GM18526 (cell line): Measurements from ENCODE around the gene CABLES2.

Experiments used
- POLR2A ChIP-seq: IDR thresholded peaks from 3 replicates; pipeline ENCODE4 v1.6.1; 2011; ENCODE audit not compliant: insufficient read length; ENCODE audit errors: extremely low read depth

The CABLES2 gene

GRCh38 chr20:62404761-62405107, 2.4 kb downstream of the CABLES2 start:
- no peak for TF ChIP-seq POLR2A

GRCh38 chr20:62404112-62404665, 2.9 kb downstream of the CABLES2 start:
- TF ChIP-seq POLR2A = no peak

- no peak for TF ChIP-seq POLR2A
These were observed 3.8 kb downstream of the CABLES2 start for GRCh38 chr20:62403331-62403730.

GRCh38 chr20:62402456-62403150, 4.5 kb downstream of the CABLES2 start:
- no peak for TF ChIP-seq POLR2A

- no peak for TF ChIP-seq POLR2A
These were observed 5.7 kb downstream of the CABLES2 start for GRCh38 chr20:62401331-62401779.

GRCh38 chr20:62400541-62400940, 6.5 kb downstream of the CABLES2 start:
- no peak for TF ChIP-seq POLR2A

- TF ChIP-seq POLR2A = no peak
These were observed 7.1 kb downstream of the CABLES2 start for GRCh38 chr20:62400021-62400420.

- no peak for TF ChIP-seq POLR2A
These were observed 8.8 kb downstream of the CABLES2 start for GRCh38 chr20:62398120-62398821.

GRCh38 chr20:62396367-62397239, 10.5 kb downstream of the CABLES2 start:
- no peak for TF ChIP-seq POLR2A

GRCh38 chr20:62395311-62396242, 11.5 kb downstream of the CABLES2 start:
- TF ChIP-seq POLR2A = no peak

GRCh38 chr20:62394248-62395245, 12.5 kb downstream of the CABLES2 start:
- no peak for TF ChIP-seq POLR2A

GRCh38 chr20:62393830-62394229, 13.3 kb downstream of the CABLES2 start:
- TF ChIP-seq POLR2A = no peak

- no peak for TF ChIP-seq POLR2A
These were observed 13.8 kb downstream of the CABLES2 start for GRCh38 chr20:62393335-62393665.

GRCh38 chr20:62392621-62393334, 14.3 kb downstream of the CABLES2 start:
- TF ChIP-seq POLR2A = no peak
